Measurements from ENCODE around the gene SEPTIN7.

Gene SEPTIN7

GRCh38 chr7:35787925-35788324 is 12.9 kb upstream of the SEPTIN7 start:
- DNase-seq (ENCODE audit: low read depth in 2 of 2) = no peak

GRCh38 chr7:35792472-35792871 is 8.4 kb upstream of the SEPTIN7 start:
- no peak for DNase-seq (ENCODE audit: low read depth in 2 of 2)

GRCh38 chr7:35792873-35793489 is 7.9 kb upstream of the SEPTIN7 start:
- DNase-seq (ENCODE audit: low read depth in 2 of 2) = no peak

GRCh38 chr7:35797311-35797710 is 3.5 kb upstream of the SEPTIN7 start:
- no peak for DNase-seq (ENCODE audit: low read depth in 2 of 2)

GRCh38 chr7:35799846-35800717 is 775 bp upstream of the SEPTIN7 start:
- peak; percentile 47 to 59 for DNase-seq (ENCODE audit: low read depth in 2 of 2)

GRCh38 chr7:35801392-35802101 is 690 bp downstream of the SEPTIN7 start:
- peak; percentile 29 to 39 for DNase-seq (ENCODE audit: low read depth in 2 of 2)

GRCh38 chr7:35802102-35802466 is 1.2 kb downstream of the SEPTIN7 start:
- no peak for DNase-seq (ENCODE audit: low read depth in 2 of 2)

- no peak for DNase-seq (ENCODE audit: low read depth in 2 of 2)
These were observed 1.8 kb downstream of the SEPTIN7 start for GRCh38 chr7:35802649-35803048.

GRCh38 chr7:35804231-35804970 is 3.5 kb downstream of the SEPTIN7 start:
- no peak for DNase-seq (ENCODE audit: low read depth in 2 of 2)

- no peak for DNase-seq (ENCODE audit: low read depth in 2 of 2)
These were observed 5.0 kb downstream of the SEPTIN7 start for GRCh38 chr7:35805876-35806275.

- no peak for DNase-seq (ENCODE audit: low read depth in 2 of 2)
These were observed 15.7 kb downstream of the SEPTIN7 start for GRCh38 chr7:35816514-35816913.

GRCh38 chr7:35817181-35817580 is 16.3 kb downstream of the SEPTIN7 start:
- DNase-seq (ENCODE audit: low read depth in 2 of 2) = no peak

- DNase-seq (ENCODE audit: low read depth in 2 of 2) = no peak
These were observed 17.1 kb downstream of the SEPTIN7 start for GRCh38 chr7:35817930-35818329.

- no peak for DNase-seq (ENCODE audit: low read depth in 2 of 2)
These were observed 17.7 kb downstream of the SEPTIN7 start for GRCh38 chr7:35818513-35818912.

GRCh38 chr7:35819310-35819709 is 18.5 kb downstream of the SEPTIN7 start:
- DNase-seq (ENCODE audit: low read depth in 2 of 2) = no peak

GRCh38 chr7:35819954-35820703 is 19.3 kb downstream of the SEPTIN7 start:
- no peak for DNase-seq (ENCODE audit: low read depth in 2 of 2)

GRCh38 chr7:35820858-35821257 is 20.0 kb downstream of the SEPTIN7 start:
- DNase-seq (ENCODE audit: low read depth in 2 of 2) = no peak

- no peak for DNase-seq (ENCODE audit: low read depth in 2 of 2)
These were observed 22.6 kb downstream of the SEPTIN7 start for GRCh38 chr7:35823440-35823839.

GRCh38 chr7:35825974-35826373 is 25.1 kb downstream of the SEPTIN7 start:
- DNase-seq (ENCODE audit: low read depth in 2 of 2) = no peak

GRCh38 chr7:35826751-35827150 is 25.9 kb downstream of the SEPTIN7 start:
- no peak for DNase-seq (ENCODE audit: low read depth in 2 of 2)

GRCh38 chr7:35828817-35829216 is 28.0 kb downstream of the SEPTIN7 start:
- DNase-seq (ENCODE audit: low read depth in 2 of 2) = no peak

All from stimulated activated CD4-positive, alpha-beta T cell treated with anti-CD3 and anti-CD28 coated beads, Interleukin-1b, Interleukin-23, amount 100 ng/mL, for 1 hour (primary cell).